ENCODE data around the gene LIMK1. TPM values are rescaled to one million over a fixed set of nuclear protein-coding genes. Genes with fewer than 3 reads are reported as not detected.

Gene LIMK1
- total and polyA plus RNA-seq, 4 donors = 0.63 to 4.1 (median 3.4) TPM

GRCh38 chr7:74070619-74070921, 13.0 kb upstream of the LIMK1 start:
- no peaks in the 10 kb centered on the region for H3K36me3 ChIP-seq (ENCODE audit: control insufficient read depth in 4 of 4, insufficient read depth in 3 of 4, low read depth in 1 of 4, low read length in 3 of 4)
- H3K4me3 ChIP-seq (ENCODE audit: low read depth in 1 of 3, low read length in 3 of 3) = no peak overlapping the region
- no peak for TF ChIP-seq HNF4A (conservative IDR thresholded peaks at IDR 0.05)
- no peak for TF ChIP-seq TAF1 (conservative IDR thresholded peaks at IDR 0.05)
- no peak for TF ChIP-seq MAX (IDR thresholded peaks at IDR 0.05)
- TF ChIP-seq GABPA (IDR thresholded peaks at IDR 0.05 in 1 of 2, conservative IDR thresholded peaks at IDR 0.05 in 1 of 2) = no peak
- no peak for TF ChIP-seq HNF4G (IDR thresholded peaks at IDR 0.05)
- no peaks in the 10 kb centered on the region for H3K4me1 ChIP-seq (ENCODE audit: control insufficient read depth in 4 of 4, insufficient read depth in 4 of 4, low read length in 3 of 4)
- no peaks in the 10 kb centered on the region for H3K9me3 ChIP-seq (ENCODE audit: control insufficient read depth in 4 of 4, low read length in 3 of 4)
- no peak overlapping the region for H3K27ac ChIP-seq (ENCODE audit: low read depth in 1 of 2, low read length in 2 of 2)
- DNase-seq (ENCODE audit: low spot score) = no peak
- WGBS = 80% methylated on average over 6 of the region's 6 CpGs
- H3K9ac ChIP-seq (ENCODE audit: low read depth in 1 of 2, low read length in 2 of 2) = no peak overlapping the region
- no peaks in the 10 kb centered on the region for H3K27me3 ChIP-seq (ENCODE audit: control insufficient read depth in 4 of 4, insufficient read depth in 4 of 4, low read length in 3 of 4)

- TF ChIP-seq TAF1 (conservative IDR thresholded peaks at IDR 0.05) (no peak), EGR1 (IDR thresholded peaks at IDR 0.05; ENCODE audit: low read depth in 2 of 2) (no peak), RXRA (IDR thresholded peaks at IDR 0.05) (no peak), REST (IDR thresholded peaks at IDR 0.05) (no peak), CTCF (IDR thresholded peaks at IDR 0.05; ENCODE audit: low read depth, low read length, missing input control) (no peak), JUND (IDR thresholded peaks at IDR 0.05) (no peak), FOXA1 (IDR thresholded peaks at IDR 0.05) (no peak), ZBTB33 (IDR thresholded peaks at IDR 0.05) (no peak), HNF4A (conservative IDR thresholded peaks at IDR 0.05) (no peak), MAX (IDR thresholded peaks at IDR 0.05) (no peak), YY1 (IDR thresholded peaks at IDR 0.05) (no peak), NR2F2 (IDR thresholded peaks at IDR 0.05) (no peak), HNF4G (IDR thresholded peaks at IDR 0.05) (no peak), FOXA2 (IDR thresholded peaks at IDR 0.05) (no peak), SP1 (IDR thresholded peaks at IDR 0.05) (no peak), GABPA (IDR thresholded peaks at IDR 0.05 in 1 of 2, conservative IDR thresholded peaks at IDR 0.05 in 1 of 2) (no peak)
- H3K4me1 ChIP-seq (ENCODE audit: control insufficient read depth in 4 of 4, insufficient read depth in 4 of 4, low read length in 3 of 4) = no peaks in the 10 kb centered on the region
- H3K27ac ChIP-seq (ENCODE audit: low read depth in 1 of 2, low read length in 2 of 2) = no peak overlapping the region
- H3K4me3 ChIP-seq (ENCODE audit: low read depth in 1 of 3, low read length in 3 of 3) = no peak overlapping the region
- no peaks in the 10 kb centered on the region for H3K36me3 ChIP-seq (ENCODE audit: control insufficient read depth in 4 of 4, insufficient read depth in 3 of 4, low read depth in 1 of 4, low read length in 3 of 4)
- no peak overlapping the region for H3K9ac ChIP-seq (ENCODE audit: low read depth in 1 of 2, low read length in 2 of 2)
- 94% methylated on average over 3 of the region's 3 CpGs for WGBS
- DNase-seq (ENCODE audit: low spot score) = no peak
- no peaks in the 10 kb centered on the region for H3K27me3 ChIP-seq (ENCODE audit: control insufficient read depth in 4 of 4, insufficient read depth in 4 of 4, low read length in 3 of 4)
- no peaks in the 10 kb centered on the region for H3K9me3 ChIP-seq (ENCODE audit: control insufficient read depth in 4 of 4, low read length in 3 of 4)
Measured at GRCh38 chr7:74071121-74071520, 12.5 kb upstream of the LIMK1 start.

Data from liver (tissue), 9 donors.